ENCODE data around the gene ZNF12.
"Not testable (repeated sequence)": the region's sequence is repeated elsewhere in the genome, so short reads cannot be mapped to it uniquely, and the experiment has no call there.

DNA sequence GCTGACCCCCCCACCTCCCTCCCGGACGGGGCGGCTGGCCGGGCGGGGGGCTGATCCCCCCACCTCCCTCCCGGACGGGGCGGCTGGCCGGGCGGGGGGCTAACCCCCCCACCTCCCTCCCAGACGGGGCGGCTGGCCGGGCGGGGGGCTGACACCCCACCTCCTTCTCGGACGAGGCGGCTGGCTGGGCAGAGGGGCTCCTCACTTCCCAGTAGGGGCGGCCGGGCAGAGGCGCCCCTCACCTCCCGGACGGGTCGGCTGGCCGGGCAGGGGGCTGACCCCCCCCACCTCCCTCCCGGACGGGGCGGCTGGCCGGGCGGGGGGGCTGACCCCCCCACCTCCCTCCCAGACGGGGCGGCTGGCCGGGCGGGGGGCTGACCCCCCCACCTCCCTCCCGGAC, 35.9 kb downstream of the ZNF12 start:
- not testable (repeated sequence) for TF ChIP-seq FOXP2 (optimal IDR thresholded peaks at IDR 0.05; ENCODE audit: control extremely low read depth, extremely low read length, insufficient read depth); EZH2 (IDR thresholded peaks at IDR 0.05); POLR2AphosphoS5 (IDR thresholded peaks at IDR 0.05; ENCODE audit: borderline replicate concordance, low read depth, low read length)
